ENCODE measurements around the gene CCDC157.

DNA sequence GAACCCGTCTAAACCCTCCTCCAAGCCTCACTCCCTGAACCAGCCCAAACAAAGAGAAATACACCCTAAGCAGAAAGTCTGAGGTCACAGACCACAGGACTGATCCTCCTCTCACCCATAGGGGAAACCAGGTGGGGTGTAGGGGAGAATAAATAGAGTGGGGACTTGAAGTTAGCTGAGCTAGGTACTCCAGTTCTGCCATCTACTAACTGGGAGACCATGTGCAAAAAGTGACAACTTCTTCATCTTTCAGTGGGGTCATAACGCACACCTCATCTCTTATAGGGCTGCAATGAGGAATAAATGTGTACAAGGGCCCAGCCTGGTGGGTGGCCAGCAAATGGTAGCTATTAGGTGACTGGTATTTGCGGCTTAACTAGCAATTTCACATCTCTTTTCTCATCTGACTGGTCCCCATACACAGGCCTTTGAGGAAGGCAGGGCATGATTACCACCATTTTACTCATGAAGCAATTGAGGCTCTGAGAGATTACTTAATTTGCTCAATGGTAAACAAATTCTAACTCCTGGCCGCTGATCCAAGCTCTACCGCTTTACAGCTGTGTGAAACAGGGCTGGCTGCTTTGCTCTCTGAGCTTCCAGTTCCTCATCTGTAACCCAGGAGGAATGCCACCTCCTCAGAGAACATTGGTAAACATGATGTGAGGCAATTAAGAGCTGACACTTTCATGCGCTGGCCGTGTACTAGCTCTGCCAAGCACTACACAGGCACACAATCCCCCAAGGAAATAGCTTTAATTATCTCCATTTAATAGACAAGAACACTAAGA is 46.7 kb upstream of the CCDC157 start:
- TF ChIP-seq EP300 (IDR thresholded peaks at IDR 0.05) (no peak), POLR2A (IDR thresholded peaks at IDR 0.05) (no peak), POLR2AphosphoS5 (IDR thresholded peaks at IDR 0.05) (peak in 1 of 3 donors; percentile 64)
- TF ChIP-seq, protein P1, sequence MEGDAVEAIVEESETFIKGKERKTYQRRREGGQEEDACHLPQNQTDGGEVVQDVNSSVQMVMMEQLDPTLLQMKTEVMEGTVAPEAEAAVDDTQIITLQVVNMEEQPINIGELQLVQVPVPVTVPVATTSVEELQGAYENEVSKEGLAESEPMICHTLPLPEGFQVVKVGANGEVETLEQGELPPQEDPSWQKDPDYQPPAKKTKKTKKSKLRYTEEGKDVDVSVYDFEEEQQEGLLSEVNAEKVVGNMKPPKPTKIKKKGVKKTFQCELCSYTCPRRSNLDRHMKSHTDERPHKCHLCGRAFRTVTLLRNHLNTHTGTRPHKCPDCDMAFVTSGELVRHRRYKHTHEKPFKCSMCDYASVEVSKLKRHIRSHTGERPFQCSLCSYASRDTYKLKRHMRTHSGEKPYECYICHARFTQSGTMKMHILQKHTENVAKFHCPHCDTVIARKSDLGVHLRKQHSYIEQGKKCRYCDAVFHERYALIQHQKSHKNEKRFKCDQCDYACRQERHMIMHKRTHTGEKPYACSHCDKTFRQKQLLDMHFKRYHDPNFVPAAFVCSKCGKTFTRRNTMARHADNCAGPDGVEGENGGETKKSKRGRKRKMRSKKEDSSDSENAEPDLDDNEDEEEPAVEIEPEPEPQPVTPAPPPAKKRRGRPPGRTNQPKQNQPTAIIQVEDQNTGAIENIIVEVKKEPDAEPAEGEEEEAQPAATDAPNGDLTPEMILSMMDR (IDR thresholded peaks at IDR 0.05), result no peak

Data from suprapubic skin (tissue), 4 donors.